Measurements from ENCODE around the gene UGDH.
"Not testable (repeated sequence)": the region's sequence is repeated elsewhere in the genome, so short reads cannot be mapped to it uniquely, and the experiment has no call there.

Gene UGDH

DNA sequence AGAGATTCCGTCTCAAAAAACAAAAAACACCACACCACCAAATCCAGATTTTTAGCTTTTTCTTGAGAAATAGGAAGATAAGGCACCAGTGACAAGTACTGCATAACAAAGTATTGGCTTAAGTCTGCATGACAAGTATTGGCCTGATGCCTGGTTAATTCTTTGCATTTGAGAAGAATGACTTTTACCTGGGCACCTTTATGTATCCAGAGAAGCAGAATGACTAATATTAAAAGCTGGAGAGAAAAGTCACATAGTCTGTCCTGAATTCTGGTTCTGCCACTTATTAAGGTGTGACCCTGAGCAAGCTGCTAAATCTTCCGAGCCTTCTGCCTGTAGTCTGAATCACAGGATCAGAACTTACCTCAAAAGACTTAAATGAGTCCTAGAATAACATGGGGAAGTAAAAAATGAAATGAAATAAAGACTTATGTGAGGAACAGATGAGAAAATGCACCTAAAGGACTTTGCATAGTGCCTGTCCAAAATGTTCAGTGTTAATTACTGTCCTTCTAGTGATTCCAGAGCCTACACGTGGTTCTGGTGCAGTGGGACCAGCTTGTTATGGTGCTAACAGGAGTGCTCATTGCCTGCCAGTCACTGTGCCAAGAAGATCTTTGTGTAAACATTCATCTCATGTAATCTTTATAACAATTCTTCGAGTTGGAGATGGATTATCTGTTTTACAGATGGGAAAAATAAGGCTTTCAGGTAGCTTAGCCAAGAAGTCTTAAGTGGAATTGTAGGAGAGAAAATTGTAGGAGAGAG is 31.6 kb downstream of the UGDH start:
- no peak for DNase-seq (ENCODE audit: low read depth in 2 of 2)

DNA sequence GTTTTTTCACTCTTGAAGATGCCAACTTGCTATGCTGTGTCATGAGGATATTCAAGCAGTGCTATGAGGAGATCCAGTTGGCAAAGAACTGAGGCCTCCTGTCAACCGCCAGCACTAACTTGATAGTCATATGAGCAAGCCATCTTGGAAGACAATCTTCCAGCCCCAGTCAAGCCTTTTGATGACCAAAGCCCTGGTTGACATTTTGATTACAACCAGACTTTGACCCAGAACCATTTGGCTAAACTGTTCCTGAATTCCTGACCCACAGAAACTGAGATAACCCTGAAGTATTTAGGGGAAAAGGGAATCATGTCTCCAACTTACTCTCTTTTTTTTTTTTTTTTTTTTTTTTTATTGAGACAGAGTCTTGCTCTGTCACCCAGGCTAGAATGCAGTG is 32.9 kb downstream of the UGDH start:
- no peak for DNase-seq (ENCODE audit: low read depth in 2 of 2)

DNA sequence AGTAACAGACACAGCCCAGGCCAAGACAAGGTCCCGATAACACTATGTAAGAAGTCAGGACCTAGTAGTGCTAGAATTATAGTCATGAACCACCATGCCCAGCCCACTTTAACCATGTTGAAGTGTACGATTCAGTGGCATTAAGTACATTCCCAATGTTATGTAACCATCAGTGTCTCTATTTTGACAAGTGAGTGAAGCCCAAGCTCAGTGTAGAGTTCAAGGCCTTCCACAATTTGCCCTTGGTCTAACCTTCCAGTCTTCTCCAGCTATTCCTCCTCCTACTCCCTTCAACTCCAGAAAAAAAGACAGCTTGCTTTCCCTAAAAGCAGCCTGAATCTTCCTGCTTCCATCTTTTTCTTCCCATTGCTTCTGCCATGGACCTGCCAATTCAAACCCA is 36.9 kb downstream of the UGDH start:
- no peak for DNase-seq (ENCODE audit: low read depth in 2 of 2)

DNA sequence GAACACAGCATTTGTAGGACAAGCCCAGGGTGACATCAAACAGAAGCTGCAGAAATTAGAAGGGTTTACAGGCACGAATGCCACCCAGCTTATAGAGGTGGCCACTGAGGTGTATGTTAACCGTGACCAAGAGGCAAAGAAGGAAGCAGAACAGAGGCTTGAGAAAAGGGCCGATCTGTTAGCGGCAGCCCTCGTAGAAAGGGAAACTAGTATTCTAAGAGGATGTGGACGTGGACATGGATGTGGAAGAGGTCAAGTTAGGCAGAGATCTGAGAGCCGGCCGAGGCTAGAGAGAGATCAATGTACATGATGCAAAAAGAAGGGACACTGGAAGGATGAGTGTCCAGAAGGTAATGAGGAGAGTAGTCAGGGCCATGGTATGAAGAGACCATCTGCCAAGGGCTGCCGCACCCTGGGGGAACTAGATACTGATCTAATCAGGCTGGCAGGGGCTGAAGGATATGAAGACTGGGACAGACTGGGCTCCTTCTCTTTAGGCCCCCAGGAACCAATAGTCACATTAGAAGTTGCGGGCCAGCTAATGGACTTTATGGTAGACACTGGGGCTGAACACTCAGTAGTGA is 40.9 kb downstream of the UGDH start:
- DNase-seq (ENCODE audit: low read depth in 2 of 2), result no peak

DNA sequence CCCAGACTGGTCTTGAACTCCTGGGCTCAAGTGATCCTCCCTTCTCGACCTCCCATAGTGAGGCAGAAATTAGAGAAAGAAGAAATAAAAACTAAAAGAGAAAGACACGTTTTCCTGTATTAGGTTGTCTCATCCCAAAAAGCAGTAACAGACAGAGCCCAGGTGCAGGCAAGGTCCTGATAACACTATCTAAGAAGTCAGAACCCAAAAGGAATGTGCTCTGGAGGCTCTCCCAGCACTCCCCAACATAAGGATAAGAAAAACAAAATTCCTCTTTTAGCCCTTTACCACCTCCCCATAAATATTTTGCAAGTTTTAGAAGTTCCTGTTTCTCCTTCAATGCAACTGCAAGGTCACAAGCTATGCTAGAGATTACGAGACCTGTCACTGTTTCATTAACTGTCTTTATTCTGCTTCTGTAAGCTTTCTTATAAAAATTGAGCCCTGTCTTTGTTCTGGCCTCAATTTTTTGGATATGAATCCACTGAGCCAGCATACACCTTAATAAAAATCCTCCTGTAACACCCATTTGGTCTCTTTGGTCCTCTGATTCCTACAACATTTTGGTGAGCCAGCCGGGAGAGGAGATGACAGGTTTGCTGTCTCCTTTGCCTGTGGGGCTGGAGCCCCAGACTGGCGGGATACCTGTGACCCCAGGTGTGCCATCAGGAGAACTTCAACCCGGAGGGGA is 42.5 kb downstream of the UGDH start:
- no peak for DNase-seq (ENCODE audit: low read depth in 2 of 2)

DNA sequence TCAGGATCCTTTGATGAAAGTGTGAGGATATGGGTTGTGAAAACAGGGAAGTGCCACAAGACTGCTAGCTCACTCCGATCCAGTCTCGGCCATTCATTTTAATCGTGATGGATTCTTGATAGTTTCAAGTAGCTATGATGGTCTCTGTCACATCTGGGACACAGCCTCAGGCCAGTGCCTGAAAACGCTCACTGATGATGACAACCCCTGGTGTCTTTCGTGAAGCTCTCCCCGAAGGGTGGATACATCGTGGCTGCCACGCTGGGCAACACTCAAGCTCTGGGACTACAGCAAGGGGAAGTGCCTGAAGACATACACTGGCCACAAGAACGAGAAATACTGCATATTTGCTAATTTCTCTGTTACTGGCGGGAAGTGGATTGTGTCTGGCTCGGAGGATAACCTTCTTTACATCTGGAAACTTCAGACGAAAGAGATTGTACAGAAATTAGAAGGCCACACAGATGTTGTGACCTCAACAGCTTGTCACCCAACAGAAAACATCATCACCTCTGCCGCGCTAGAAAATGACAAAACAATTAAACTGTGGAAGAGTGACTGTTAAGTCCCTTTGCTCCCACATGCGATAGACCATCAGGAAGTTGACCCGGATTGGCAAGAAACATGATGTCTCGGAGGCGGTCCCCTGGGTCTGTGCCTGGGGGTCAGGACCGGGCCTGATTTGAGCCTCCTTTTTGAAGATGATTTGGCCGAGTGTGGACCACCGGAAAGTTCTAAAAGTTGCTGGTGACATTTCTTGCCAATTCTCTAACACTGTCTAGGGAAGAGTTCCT is 46.1 kb downstream of the UGDH start:
- DNase-seq (ENCODE audit: low read depth in 2 of 2), result no peak

DNA sequence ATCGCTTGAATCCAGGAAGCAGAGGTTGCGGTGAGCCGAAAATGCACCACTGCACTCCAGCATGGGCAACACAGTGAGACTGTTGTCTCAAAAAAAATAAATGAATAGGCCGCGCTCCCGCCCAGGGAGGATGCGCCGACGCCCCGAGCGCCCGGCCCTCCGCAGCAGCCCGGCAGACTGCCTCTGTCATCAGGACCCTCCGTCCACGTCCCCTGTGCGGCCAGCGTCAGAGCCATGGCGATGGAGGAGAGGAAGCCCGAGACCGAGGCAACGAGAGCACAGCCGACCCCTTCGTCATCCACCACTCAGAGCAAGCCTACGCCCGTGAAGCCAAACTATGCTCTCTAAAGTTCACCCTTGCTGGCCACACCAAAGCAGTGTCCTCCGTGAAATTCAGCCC is 47.0 kb downstream of the UGDH start:
- no peak for DNase-seq (ENCODE audit: low read depth in 2 of 2)

DNA sequence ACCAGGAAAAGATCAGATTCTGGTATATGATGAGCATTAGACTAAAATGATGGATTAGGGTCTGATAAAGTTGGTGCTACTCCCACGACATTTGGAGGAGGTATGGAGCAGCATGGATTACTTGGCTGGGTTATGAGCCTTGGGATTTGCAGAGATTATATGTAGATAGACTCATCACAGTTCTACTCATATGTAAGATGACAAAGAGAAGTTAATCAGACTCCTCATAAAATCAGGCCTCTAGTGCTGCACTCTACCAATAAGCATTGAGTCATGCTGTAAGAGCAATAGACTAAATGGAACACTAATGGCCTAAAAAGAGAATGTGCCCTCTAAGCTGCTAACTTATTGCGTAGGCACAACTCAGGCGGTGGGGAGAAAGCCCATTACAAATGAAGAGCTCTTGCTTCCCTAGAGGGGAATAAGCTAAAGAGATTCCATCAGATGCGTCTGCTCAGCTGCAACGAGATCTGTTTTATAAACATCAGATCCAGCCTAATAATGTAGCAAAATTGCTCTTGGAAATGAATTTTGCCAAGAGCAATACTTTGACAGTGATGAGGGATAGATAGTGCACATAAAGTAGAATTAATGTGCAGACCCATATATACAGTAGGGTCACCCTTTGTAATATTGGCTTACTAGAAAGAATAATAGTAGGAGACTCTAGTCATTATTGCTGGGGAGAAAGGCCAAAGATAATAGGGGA is 50.9 kb downstream of the UGDH start:
- no peak for DNase-seq (ENCODE audit: low read depth in 2 of 2)

DNA sequence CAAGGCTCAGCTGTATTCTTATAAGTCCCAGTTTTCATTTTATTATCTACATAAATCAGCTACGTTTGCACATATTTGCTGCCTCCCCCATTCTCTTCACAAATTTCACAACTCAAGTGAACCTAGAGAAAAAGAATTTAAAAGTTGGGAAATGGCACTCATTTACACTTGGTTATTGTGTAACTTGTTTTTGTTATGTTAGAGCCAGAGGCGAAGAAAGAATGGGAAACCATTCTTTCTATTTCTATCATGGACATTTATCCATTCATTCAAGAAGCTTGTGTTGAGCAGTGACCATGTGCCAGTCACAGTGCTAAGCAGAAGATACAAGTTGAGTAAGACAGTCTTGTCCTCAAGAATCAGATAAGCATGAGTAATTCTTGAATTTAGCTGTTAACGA is 54.8 kb downstream of the UGDH start:
- DNase-seq (ENCODE audit: low read depth in 2 of 2), result no peak

DNA sequence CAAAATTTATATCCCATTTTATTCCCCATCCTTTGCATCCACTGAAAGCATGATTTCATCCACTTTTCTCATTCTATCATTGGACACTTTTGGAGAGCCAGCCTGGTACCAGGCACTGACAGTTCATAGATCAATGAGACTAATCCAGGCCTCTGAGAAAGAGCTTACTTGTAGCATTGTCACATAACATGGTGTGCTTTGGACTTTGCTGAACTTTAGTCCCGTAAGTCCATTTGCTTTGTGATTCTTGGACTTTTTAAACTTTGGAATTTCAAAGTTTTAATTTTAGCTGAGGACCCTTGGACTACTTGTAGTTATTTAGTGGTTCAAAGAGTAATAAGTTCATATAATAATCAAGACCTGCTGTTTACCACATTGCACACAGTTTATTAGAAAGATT is 56.8 kb downstream of the UGDH start:
- DNase-seq (ENCODE audit: low read depth in 2 of 2), result no peak

DNA sequence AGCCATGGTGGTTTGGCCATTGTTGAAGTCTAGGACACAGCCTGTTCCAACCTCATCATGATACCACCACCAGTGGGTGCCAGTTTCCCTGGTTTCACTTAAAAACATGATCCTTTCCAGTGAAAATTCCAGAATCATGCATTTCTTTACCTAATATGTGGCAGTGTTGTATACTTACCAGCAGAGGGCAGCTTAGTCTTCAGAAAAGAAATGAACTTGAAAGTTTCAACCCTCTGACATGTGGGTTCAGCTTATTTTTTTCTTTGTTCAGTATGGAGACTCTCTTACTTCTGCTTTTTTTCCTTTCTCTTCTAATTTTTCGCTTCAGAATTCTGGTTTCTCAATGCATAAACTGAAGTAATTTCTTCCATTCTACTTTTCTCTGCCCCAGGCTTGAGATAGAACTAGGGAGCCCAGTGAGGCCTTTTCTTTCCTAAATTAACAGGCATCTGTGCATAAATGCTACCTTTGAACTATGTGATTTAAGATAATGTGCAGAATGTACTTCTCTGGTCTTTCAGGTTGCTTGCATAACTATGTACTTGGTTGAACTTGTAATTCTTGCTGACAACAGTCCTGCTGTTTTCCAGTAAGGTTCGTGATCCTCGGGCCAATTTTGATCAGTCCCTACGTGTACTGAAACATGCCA is 57.7 kb downstream of the UGDH start:
- no peak for DNase-seq (ENCODE audit: low read depth in 2 of 2)

DNA sequence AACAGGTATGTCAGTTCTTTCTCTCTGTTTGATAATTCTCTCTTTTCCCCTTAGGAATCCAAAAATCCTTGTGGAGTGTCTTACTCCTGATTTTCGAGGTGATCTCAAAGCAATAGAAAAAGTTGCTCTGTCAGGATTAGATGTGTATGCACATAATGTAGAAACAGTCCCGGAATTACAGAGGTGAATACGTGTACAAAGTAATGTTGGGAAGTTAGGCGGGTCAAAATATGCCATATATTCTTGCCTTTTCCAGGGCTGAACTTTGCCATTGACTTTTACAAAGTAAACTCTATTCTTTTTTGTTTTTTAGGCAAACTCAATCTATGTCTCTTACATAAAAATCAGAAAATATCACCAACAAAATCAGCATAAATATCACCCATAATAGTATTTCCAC is 59.8 kb downstream of the UGDH start:
- no peak for DNase-seq (ENCODE audit: low read depth in 2 of 2)

DNA sequence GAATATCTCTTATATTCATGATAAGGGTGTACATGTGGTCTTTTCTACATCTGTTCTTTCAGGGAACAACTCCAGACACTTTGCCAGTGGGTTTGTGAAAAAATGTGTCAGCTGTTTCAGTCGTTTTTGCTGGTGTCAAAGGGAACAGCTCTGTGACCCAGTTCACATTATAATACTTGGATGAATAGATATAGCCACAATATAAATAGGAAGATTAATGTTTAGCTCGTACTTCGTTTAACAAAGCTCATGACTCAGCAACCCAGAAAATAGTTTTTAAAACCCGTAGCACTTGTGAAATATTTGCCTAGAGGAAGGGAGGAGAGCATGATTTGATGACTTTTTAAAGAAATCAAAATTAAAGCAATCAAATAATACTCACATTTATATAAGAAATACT is 60.5 kb downstream of the UGDH start:
- DNase-seq (ENCODE audit: low read depth in 2 of 2), result no peak

DNA sequence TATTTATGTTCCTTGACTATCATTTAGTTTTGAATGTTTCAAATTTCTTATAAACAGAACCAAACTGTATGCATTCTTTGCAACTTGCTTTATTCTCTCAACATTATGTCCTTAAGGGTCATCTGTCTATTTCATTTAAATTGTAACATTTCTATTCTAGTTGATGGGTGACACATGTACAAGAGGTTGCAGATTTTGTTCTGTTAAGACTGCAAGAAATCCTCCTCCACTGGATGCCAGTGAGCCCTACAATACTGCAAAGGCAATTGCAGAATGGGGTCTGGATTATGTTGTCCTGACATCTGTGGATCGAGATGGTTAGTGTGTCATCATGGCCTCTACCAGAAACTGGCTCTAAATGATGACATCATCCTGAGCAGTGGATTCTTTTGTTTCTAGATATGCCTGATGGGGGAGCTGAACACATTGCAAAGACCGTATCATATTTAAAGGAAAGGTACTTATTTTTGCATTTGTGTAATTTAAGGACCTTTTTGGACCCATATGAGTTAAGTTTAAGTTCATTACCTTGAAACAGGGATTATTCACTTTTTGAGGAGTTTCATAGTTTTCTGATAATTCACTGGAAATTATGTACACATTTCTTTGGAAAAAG is 62.2 kb downstream of the UGDH start:
- DNase-seq (ENCODE audit: low read depth in 2 of 2), result no peak

DNA sequence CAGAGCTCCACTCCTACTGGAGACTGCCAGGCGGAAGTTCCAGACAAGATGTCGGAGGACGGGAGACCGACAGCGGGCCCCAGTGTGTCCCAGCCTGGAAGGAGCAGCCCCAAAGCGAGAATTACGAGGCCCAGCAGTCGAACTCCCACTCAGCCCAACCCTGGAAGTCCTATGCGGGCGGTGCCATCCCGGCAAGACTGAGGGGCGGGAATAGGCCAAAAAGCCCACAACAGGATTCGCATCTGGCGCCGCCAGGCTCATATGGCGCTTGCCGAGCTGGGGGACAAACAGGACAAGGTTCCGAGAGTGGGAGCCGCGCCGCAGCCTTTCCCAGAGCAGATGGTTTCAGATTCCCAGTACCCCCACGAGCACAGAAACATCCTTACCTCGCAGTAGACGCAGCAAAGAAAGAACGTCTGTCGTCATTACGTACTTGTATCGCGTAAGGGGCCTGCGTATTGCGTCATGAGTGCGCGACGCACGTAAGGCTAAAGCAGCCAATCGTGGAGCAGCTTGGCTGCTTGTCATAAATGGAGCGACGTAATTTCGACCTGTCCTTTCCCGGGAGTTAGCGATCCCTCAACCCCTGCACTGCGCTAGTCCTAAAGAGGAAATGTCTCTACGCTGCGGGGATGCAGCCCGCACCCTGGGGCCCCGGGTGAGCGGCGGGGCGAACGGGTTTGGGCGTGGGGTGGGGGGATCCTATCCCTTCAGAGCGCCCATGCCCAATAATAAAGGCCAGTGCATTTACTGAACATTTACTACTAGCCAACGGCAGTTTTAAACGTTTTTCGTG is 68.5 kb downstream of the UGDH start, which contains the start of the genes LIAS and RPL9:
LIAS (plus strand) TSS at position 552 of the 796 bp plus-strand sequence; CDS start at position 614, 62 bp downstream.
RPL9 (minus strand) TSS at position 418 of the 796 bp plus-strand sequence. CDS start 483 bp downstream, outside the sequence.
- DNase-seq (ENCODE audit: low read depth in 2 of 2), result peak; percentile 83 to 90

DNA sequence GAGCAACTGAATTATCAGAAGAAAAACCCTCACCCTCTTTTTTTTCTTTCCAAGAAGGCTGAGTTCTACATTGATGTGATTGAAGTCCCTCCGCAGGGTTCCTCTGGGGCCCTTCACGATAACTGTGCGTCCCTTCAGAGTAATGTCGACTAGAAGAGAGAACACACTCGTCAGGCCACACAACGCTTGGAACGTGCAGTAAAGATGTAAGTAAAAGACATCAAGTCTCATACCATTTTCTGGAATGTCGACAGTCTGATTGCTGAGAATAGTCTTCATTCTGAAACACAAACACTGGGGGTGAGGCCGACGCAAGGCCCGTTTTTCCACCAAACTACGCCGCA is 69.1 kb downstream of the UGDH start:
- DNase-seq (ENCODE audit: low read depth in 2 of 2), result not testable (repeated sequence)

DNA sequence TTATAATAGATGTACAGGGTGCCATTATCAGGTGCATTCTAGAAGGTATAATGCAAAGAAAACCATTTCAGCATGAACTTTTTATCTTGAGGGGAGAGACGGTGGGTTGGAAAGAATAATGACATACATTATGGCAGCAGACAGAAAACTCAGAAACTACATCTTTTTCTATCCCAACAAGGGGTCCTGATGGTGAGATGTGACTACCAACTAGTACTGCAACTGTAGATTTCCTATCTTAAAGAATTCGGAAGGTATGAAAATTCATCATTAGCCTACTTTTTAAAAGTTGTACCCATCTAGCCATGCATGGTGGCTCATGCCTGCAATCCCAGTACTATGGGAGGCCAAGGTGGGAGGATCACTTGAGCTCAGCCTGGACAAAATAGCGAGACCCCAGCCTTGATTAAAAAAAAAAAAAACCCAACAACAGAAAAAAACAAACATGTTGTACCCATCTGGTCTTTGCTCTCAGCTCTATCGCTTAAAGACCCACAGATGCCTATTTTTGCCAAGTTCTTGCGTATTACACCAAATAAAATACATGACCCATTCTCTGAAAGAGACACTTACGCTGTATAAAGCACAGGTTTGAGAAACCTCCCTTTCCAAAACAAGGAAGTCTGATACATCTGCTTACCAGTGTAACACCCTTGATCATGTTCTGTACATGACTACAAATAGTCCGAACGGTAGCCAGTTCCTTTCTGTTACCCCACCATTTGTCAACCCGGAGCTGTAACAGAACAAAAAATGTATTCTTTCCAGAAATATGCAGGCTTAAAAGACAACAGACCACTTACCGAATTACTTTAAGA is 70.1 kb downstream of the UGDH start:
- no peak for DNase-seq (ENCODE audit: low read depth in 2 of 2)

DNA sequence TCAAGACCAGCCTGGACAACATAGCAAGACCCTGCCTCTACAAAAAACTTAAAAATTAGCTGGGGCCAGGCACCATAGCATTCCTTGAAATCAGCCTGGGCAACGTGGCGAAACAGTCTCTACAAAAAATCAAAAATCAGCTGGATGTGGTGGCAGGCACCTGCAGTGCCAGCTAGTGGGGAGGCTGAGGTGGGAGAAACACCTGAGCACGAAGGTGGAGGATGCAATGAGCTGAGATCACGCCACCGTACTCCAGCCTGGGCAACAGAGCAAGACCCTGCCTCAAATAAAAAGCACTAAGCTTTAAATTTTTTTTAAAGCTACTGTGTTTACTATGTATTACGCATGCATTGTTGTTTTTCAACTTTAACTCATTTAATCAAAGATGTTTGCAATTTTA is 71.8 kb downstream of the UGDH start:
- no peak for DNase-seq (ENCODE audit: low read depth in 2 of 2)

DNA sequence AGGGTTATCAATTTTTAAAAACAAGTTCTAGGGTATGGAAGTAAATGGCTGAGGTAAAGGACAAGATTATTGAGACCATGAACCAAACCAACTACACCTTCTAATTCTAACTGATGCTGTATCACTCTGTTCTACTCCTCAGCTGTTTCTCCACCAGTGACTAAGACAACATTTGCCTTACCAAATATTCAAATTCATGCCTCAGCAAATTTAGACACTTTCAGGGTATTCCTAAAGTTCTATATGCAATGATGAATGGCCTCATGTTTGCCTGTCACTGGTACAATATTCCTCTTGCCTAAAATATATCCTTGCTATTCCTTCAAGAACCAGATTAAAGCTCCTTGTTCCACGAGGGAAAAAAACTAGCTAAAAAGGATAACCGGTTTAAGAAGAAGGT is 73.5 kb downstream of the UGDH start:
- no peak for DNase-seq (ENCODE audit: low read depth in 2 of 2)
